GM12864 (cell line): ENCODE measurements around the gene IMPA2.

Experiments used
- DNase-seq: peaks from one replicate; pipeline ENCODE4 v3.0.0-alpha.2; 2011; ENCODE audit warnings: low read depth
- H3K4me3 ChIP-seq: 2 replicates; pipeline ENCODE4 v1.5.1; 2011; ENCODE audit warnings: mild to moderate bottlenecking, low read depth, low read length, control low read depth
- TF ChIP-seq, protein P1 (sequence below): IDR thresholded peaks from 2 replicates; pipeline ENCODE4 v1.5.1; 2011; ENCODE audit warnings: low read depth, mild to moderate bottlenecking, moderate library complexity, low read length, control low read depth, inconsistent platforms; ENCODE audit errors: missing control alignments

IMPA2 gene

DNA sequence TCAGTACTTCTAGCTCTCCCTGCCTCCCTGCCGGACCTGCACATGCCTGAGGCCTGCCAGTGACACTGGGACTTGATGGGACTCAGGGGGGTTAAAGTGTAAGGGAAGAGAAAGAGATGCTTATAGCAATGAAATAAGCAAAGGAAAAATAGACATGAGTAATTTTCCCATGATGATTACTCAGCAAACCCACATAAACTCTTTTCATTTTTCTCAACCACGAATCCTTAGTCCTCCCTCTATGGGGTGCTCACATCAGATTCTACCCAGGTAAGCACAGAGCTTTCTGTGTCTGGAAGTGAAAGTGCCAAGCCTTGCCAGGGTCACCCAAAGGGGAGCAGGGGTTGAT, 67.5 kb downstream of the IMPA2 start:
- TF ChIP-seq, protein P1, sequence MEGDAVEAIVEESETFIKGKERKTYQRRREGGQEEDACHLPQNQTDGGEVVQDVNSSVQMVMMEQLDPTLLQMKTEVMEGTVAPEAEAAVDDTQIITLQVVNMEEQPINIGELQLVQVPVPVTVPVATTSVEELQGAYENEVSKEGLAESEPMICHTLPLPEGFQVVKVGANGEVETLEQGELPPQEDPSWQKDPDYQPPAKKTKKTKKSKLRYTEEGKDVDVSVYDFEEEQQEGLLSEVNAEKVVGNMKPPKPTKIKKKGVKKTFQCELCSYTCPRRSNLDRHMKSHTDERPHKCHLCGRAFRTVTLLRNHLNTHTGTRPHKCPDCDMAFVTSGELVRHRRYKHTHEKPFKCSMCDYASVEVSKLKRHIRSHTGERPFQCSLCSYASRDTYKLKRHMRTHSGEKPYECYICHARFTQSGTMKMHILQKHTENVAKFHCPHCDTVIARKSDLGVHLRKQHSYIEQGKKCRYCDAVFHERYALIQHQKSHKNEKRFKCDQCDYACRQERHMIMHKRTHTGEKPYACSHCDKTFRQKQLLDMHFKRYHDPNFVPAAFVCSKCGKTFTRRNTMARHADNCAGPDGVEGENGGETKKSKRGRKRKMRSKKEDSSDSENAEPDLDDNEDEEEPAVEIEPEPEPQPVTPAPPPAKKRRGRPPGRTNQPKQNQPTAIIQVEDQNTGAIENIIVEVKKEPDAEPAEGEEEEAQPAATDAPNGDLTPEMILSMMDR = no peak
- H3K4me3 ChIP-seq = no peak overlapping the region
- DNase-seq = no peak

DNA sequence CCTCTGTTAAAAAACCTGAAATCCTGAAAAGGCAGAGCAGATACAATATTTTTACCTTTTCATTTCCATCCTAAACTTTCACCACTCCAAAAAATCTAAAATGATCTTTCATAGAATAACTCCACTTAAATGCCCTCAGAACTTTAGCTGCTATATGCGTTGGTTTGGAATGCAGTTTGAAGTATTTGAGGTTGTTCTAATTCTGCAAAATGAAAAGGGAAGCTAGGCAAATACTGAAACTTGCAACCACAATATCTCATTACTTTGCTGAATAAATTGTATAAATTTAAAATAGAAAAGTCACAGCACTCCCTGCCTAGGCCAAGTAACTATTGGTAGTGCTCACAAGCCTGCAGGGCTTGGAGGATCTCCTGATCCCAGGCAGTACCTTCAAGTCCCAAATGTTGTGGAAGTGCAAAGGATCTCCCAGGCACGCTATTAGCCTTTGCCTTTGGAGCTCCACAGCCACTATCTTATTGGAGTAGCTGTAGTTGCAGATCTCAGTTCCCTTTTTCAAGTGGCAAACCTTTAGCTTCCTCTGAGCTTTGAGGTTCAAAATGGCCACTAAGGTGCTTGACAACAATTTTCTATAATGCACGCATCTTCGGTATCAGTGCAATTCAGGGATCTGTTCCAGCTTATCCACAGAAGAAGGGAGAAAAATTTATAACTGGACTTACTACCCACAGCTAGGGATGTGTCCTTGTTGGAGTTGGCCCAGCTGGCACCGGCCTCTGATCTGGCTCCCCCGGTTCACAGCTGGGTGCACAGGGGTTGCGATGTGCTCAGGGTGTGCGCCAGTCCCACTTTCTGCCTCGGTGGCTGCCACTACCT, 68.9 kb downstream of the IMPA2 start:
- TF ChIP-seq, protein P1 = no peak
- peak overlapping the region; percentile 26 for H3K4me3 ChIP-seq
- DNase-seq = peak; percentile 66

DNA sequence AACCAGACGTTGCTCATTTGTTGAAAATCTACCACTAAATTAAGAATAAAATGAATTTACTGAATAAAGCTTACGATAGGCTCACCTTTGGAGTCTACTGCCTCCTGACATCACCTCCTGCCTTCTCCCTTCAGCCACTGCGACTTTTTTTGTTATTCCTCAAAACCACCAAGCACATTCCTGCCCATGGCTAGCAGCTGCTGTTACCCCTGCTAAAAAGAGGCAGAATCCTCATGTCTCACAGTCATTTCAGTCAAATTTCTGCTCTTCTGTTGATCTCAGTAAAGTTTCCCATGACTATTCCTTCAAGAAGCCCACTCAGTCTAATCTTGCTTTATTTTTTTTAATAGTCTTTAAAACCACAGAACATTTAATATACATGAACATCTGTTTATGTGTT, 71.6 kb downstream of the IMPA2 start:
- DNase-seq = no peak
- TF ChIP-seq, protein P1 = no peak
- no peak overlapping the region for H3K4me3 ChIP-seq

DNA sequence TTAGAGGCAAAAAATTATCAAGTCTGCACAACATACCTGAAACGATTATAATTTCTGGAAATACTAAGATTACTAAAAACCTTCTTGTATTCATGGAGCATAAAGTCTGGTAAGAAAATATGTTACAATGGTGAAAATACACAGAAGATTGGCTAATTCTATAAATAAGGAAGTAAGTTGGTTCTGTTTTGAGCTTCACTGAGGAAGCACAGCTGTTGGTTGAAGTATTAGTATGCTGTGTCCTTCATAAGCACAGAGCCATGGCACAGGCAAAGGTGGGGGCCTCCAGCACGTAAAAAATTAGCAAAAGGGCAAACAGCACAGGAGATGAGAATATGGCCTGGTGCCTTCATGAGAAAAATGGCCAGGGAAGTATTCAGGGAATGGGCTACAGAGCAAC, 72.0 kb downstream of the IMPA2 start:
- TF ChIP-seq, protein P1 = no peak
- no peak overlapping the region for H3K4me3 ChIP-seq
- DNase-seq = no peak

DNA sequence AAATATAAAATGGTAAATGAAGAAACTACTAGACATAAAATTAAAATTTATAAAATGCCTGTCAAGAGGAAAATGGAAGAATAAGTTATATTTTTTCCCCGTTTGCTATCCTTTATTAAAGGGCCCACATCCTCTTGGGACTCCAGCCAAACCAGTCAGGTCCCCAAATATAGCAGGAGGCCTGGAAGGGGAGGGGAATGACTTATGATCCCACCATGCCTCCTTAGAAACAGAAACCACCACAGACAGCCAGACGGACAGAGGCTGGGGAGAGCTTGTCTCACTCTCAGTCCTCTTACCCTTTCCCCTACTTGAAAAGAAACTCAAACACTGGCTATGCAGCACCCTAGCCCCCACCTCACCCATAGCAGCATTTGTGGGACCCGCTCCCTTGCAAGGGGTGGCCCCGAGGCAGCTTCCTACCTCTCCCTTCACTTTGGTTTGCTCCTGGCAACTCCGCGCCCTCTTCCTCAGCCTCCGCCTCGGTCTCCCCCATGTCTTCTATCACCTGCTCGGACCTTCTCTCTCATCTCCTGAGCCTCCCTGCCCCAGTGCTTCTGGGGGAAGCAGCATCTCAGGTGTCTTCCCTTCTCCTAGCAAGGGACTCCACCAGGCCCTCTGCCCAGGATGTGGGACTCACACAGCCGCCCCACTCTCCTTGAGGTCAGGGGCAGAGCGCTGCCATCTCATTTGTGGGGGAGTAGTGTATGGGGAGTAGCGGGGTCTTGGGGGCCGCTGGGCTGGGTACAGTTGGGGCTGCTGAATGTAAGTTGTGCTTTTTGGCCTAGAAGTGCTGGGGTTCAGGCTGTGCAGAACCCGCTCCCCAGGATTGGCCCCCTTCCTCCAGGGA, 75.0 kb downstream of the IMPA2 start:
- H3K4me3 ChIP-seq = no peak overlapping the region
- TF ChIP-seq, protein P1 = no peak
- no peak for DNase-seq

DNA sequence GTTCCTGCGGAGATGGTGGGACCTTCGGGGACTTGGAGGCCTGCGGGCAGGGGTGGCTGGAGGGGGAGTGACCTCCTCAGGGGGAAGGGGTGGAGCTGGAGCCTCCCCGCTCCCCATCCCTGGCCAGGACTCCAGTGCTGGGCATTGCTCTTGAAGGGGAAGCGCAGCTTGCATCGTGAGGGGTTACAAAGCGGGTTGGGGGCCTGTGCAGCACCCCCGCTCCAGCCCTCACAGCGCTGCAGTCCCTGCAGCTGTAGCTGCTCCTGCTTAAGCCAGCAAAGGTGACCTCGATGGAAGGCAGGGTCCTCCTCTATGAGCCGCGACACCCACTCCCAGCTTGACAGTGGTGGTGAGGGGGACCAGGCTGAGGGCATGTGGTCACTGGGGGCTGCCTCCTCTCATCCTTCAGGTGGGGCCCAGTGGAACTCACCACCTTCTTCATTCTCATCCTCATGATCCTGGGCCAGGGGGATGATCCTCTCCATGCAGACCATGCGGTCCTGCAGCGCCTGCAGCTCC, 75.6 kb downstream of the IMPA2 start:
- TF ChIP-seq, protein P1 = no peak
- no peak for DNase-seq
- no peak overlapping the region for H3K4me3 ChIP-seq
